ENCODE results near the gene CYP3A7. TPM values are rescaled to one million over a fixed set of nuclear protein-coding genes. Genes with fewer than 3 reads are reported as not detected.
"Not testable (repeated sequence)": the region's sequence is repeated elsewhere in the genome, so short reads cannot be mapped to it uniquely, and the experiment has no call there.

CYP3A7 gene
- total RNA-seq, 1 experiment from 2014 or later: not detected

DNA sequence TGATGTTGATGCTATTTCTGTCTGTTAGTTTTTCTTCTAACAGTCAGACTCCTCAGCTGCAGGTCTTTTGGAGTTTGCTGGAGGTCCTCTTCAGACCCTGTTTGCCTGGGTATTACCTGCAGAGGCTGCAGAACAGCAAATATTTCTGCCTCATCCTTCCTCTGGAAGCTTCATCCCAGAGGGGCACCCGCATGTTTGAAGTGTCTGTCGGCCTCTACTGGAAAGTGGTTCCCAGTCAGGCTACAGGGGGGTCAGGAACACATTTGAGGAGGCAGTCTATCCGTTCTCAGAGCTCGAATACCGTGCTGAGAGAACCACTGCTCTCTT is 41.9 kb downstream of the CYP3A7 start:
- no peak overlapping the region for H2BK12ac ChIP-seq (ENCODE audit: insufficient read length, low read depth, low read length)
- H3K56ac ChIP-seq (ENCODE audit: insufficient read length, low read depth, low read length): no peak overlapping the region
- no peak overlapping the region for H2AFZ ChIP-seq (ENCODE audit: low read length)
- H3K9me3 Mint-ChIP-seq: no peaks in the 10 kb centered on the region; a peak in 2 of 5 replicates
- H3K27ac ChIP-seq (ENCODE audit: insufficient read length, low read depth, low read length): no peak overlapping the region
- no peak overlapping the region for H3K4me3 Mint-ChIP-seq
- H3T11ph ChIP-seq (ENCODE audit: low read length): no peak overlapping the region
- H3K27ac Mint-ChIP-seq: no peak overlapping the region
- H2BK5ac ChIP-seq (ENCODE audit: insufficient read length, low read length): no peak overlapping the region
- no peaks in the 10 kb centered on the region for H4K20me1 ChIP-seq (ENCODE audit: control insufficient read depth, insufficient read depth, insufficient read length)
- no peak overlapping the region for H2BK120ac ChIP-seq (ENCODE audit: low read depth, low read length, poor library complexity, severe bottlenecking)
- no peaks in the 10 kb centered on the region; the same call in 1 of the 2 replicates for H3K27me3 ChIP-seq (ENCODE audit: insufficient read depth, low read length)
- no peaks in the 10 kb centered on the region for H3K23me2 ChIP-seq (ENCODE audit: insufficient read length, low read depth, low read length, poor library complexity, severe bottlenecking)
- no peak overlapping the region for H3K4ac ChIP-seq (ENCODE audit: low read depth, low read length)
- TF ChIP-seq, protein P1, sequence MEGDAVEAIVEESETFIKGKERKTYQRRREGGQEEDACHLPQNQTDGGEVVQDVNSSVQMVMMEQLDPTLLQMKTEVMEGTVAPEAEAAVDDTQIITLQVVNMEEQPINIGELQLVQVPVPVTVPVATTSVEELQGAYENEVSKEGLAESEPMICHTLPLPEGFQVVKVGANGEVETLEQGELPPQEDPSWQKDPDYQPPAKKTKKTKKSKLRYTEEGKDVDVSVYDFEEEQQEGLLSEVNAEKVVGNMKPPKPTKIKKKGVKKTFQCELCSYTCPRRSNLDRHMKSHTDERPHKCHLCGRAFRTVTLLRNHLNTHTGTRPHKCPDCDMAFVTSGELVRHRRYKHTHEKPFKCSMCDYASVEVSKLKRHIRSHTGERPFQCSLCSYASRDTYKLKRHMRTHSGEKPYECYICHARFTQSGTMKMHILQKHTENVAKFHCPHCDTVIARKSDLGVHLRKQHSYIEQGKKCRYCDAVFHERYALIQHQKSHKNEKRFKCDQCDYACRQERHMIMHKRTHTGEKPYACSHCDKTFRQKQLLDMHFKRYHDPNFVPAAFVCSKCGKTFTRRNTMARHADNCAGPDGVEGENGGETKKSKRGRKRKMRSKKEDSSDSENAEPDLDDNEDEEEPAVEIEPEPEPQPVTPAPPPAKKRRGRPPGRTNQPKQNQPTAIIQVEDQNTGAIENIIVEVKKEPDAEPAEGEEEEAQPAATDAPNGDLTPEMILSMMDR (conservative IDR thresholded peaks at IDR 0.05): no peak
- H3K9me3 ChIP-seq (ENCODE audit: control insufficient read depth, low read depth, low read length): no peaks in the 10 kb centered on the region
- no peak overlapping the region for H4K5ac ChIP-seq (ENCODE audit: insufficient read length, low read depth, low read length)
- no peak overlapping the region for H4K8ac ChIP-seq (replicated peaks; ENCODE audit: insufficient read length, low read depth, low read length)
- H3K4me1 Mint-ChIP-seq: peaks cover 18 to 21% of the 10 kb centered on the region in 2 experiments
- H4K91ac ChIP-seq (ENCODE audit: insufficient read length, low read depth, low read length): no peak overlapping the region
- no CpG with 5 or more reads among the region's 5 CpGs for WGBS (ENCODE audit: extremely low coverage, insufficient read length, low lambda C conversion rate)
- H2AK5ac ChIP-seq (ENCODE audit: insufficient read length, low read length): no peak overlapping the region
- DNase-seq: no peak
- H3K79me1 ChIP-seq (ENCODE audit: insufficient read depth, low read depth, low read length, poor library complexity, severe bottlenecking): no peaks in the 10 kb centered on the region
- no peak overlapping the region for H2BK20ac ChIP-seq (ENCODE audit: low read depth, low read length, poor library complexity, severe bottlenecking)
- H3K36me3 Mint-ChIP-seq (ENCODE audit: insufficient read depth in 1 of 3, low read depth in 3 of 3): no peaks in the 10 kb centered on the region
- H3K79me2 ChIP-seq (ENCODE audit: insufficient read depth, low read length): no peaks in the 10 kb centered on the region
- no peak overlapping the region for H2BK15ac ChIP-seq (ENCODE audit: low read depth, low read length)
- peaks cover 2% of the 10 kb centered on the region; the same call in 1 of the 2 replicates for H3K4me1 ChIP-seq (ENCODE audit: insufficient read depth, low read length)
- peaks cover 18% of the 10 kb centered on the region for H3K27me3 Mint-ChIP-seq (ENCODE audit: low read depth)
- no peak overlapping the region for H3K14ac ChIP-seq (ENCODE audit: insufficient read depth, low read length)
- no peak overlapping the region for H3K18ac ChIP-seq (ENCODE audit: insufficient read length, low read depth, low read length)
- no peak overlapping the region for H3K23ac ChIP-seq (ENCODE audit: insufficient read length, low read depth, low read length)
- H3K4me2 ChIP-seq (ENCODE audit: insufficient read depth, insufficient read length, low read length): no peak overlapping the region
- no peak overlapping the region for H3K9ac ChIP-seq (ENCODE audit: extremely low read depth, insufficient read length, low read length)

DNA sequence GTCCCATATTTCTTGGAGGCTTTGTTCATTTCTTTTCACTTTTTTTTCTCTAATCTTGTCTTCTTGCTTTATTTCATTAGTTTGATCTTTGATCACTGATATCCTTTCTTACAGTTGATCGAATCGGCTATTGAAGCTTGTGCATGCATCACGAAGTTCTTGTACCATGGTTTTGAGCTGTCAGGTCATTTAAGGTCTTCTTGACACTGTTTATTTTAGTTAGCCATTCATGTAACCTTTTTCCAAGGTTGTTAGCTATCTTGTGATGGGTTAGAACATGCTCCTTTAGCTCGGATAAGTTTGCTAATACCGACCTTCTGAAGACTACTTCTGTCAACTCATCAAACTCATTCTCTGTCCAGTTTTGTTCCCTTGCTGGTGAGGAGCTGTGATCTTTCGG is 42.4 kb downstream of the CYP3A7 start:
- H3K27ac ChIP-seq (ENCODE audit: insufficient read length, low read depth, low read length); H3K9ac ChIP-seq (ENCODE audit: extremely low read depth, insufficient read length, low read length); H3K9me3 ChIP-seq (ENCODE audit: control insufficient read depth, low read depth, low read length); H2BK15ac ChIP-seq (ENCODE audit: low read depth, low read length); H3T11ph ChIP-seq (ENCODE audit: low read length); H4K8ac ChIP-seq (replicated peaks; ENCODE audit: insufficient read length, low read depth, low read length); H2BK5ac ChIP-seq (ENCODE audit: insufficient read length, low read length); H2BK20ac ChIP-seq (ENCODE audit: low read depth, low read length, poor library complexity, severe bottlenecking); H2AFZ ChIP-seq (ENCODE audit: low read length); H2BK120ac ChIP-seq (ENCODE audit: low read depth, low read length, poor library complexity, severe bottlenecking); H2BK12ac ChIP-seq (ENCODE audit: insufficient read length, low read depth, low read length); H3K27me3 ChIP-seq (ENCODE audit: insufficient read depth, low read length); H3K79me1 ChIP-seq (ENCODE audit: insufficient read depth, low read depth, low read length, poor library complexity, severe bottlenecking); H3K4me3 Mint-ChIP-seq; H3K56ac ChIP-seq (ENCODE audit: insufficient read length, low read depth, low read length); H4K91ac ChIP-seq (ENCODE audit: insufficient read length, low read depth, low read length); H3K4ac ChIP-seq (ENCODE audit: low read depth, low read length); H4K20me1 ChIP-seq (ENCODE audit: control insufficient read depth, insufficient read depth, insufficient read length); H3K14ac ChIP-seq (ENCODE audit: insufficient read depth, low read length); DNase-seq; H3K9me3 Mint-ChIP-seq; H3K18ac ChIP-seq (ENCODE audit: insufficient read length, low read depth, low read length); H3K4me1 ChIP-seq (ENCODE audit: insufficient read depth, low read length); H3K23me2 ChIP-seq (ENCODE audit: insufficient read length, low read depth, low read length, poor library complexity, severe bottlenecking); H3K4me2 ChIP-seq (ENCODE audit: insufficient read depth, insufficient read length, low read length); H2AK5ac ChIP-seq (ENCODE audit: insufficient read length, low read length); H3K23ac ChIP-seq (ENCODE audit: insufficient read length, low read depth, low read length); H3K27ac Mint-ChIP-seq; H3K36me3 Mint-ChIP-seq (ENCODE audit: insufficient read depth in 1 of 3, low read depth in 3 of 3); H4K5ac ChIP-seq (ENCODE audit: insufficient read length, low read depth, low read length); H3K79me2 ChIP-seq (ENCODE audit: insufficient read depth, low read length): not testable (repeated sequence)
- WGBS (ENCODE audit: extremely low coverage, insufficient read length, low lambda C conversion rate): no CpG with 5 or more reads among the region's 6 CpGs
- H3K4me1 Mint-ChIP-seq: peaks cover 18 to 21% of the 10 kb centered on the region in 2 experiments
- peaks cover 19% of the 10 kb centered on the region for H3K27me3 Mint-ChIP-seq (ENCODE audit: low read depth)

Data from H9 (cell line).